GM19239 (cell line): ENCODE data around the gene RIPOR3.
"Not testable (repeated sequence)": the region's sequence is repeated elsewhere in the genome, so short reads cannot be mapped to it uniquely, and the experiment has no call there.

Source experiments
- DNase-seq: peaks from one replicate; pipeline ENCODE4 v3.0.0; 2011; ENCODE audit warnings: low spot score; ENCODE audit not compliant: insufficient read length
- FAIRE-seq: peaks from 2 replicates; lab custom pipeline; 2011; peaks lifted over from hg19 to GRCh38; lab: Jason Lieb, UNC

RIPOR3 gene

DNA sequence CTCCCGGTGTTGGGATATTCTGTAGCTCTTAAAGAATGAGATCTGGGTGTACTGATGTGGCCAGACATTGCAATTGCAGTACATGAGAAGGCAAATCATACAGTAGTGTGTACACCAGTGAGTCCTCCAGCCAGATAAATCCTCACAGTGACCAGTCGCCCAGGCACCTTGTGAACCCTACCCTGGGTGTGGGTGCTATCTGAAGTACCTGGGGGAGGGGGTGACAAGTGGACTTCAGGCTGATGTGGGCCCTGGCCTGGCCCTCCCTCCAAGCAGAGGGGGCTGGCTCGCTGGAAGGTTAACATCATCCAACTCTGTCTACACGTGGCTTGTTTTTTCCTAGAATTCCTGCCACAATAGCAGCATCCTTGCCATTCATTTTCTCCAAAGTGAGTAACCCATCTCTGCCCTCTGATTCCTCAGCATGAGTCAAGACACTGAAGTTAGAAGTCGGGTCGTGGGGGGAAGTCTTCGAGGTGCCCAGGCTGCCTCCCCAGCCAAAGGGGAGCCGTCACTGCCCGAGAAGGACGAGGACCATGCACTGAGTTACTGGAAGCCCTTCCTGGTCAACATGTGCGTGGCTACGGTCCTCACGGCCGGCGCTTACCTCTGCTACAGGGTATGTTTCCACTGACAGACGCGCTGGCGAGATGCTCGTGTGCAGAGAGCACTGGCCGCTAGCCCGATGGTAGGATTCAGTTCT, 110.3 kb downstream of the RIPOR3 start:
- no peak for FAIRE-seq

DNA sequence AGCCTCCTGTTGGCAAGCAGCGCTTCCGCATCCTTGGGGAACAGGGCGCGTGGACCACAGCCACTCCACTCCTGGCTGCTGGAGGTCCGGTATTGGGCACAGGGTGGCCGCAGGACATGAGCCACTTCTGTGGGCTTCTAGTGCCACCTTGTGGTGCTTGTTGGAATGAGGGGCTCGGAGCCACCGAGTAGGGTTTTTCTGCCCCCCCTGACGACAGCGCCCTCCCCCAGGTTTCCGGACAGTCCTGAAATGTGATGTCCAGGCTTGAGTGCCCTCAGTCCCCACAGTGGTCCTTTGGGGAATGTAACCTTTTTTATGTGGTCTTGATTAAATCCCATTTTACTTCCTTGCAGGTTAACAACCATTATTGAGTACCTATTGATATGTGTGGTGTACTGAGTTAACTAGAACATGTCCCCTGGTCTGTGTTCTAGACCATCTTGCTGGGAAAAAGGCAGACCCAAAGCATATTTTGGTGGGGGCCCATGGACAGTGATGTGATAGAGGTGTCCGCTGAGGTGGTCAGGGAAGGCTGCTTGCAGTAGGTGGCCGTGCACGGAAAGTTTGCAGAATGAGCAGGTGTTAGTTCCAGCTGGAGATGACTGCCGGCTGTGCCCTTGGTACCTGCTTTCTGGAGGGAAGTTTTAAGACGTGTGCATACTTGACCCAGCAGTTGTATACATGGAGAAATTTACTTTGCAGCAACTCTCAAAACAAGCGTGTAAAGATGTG, 111.2 kb downstream of the RIPOR3 start:
- DNase-seq (no peak), FAIRE-seq (peak; percentile 11)

More for the DNA sequence above, 110.3 kb downstream of the RIPOR3 start:
- no peak for DNase-seq

DNA sequence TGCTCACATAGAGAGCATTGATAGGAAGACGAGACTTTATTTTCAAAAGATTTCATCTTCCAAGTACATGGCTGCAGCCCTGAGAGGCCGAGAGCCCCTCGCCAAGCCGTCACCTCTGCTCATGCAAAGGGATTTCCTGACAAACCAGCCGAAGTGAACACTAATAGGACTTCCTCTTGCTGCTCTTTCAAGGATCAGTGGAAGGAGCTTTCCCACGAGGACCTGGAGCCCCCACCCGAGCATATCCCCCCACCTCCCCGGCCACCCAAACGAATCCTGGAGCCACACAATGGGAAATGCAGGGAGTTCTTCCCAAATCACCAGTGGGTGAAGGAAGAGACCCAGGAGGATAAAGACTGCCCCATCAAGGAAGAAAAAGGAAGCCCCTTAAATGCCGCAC, 111.8 kb downstream of the RIPOR3 start:
- no peak for DNase-seq
- no peak for FAIRE-seq

DNA sequence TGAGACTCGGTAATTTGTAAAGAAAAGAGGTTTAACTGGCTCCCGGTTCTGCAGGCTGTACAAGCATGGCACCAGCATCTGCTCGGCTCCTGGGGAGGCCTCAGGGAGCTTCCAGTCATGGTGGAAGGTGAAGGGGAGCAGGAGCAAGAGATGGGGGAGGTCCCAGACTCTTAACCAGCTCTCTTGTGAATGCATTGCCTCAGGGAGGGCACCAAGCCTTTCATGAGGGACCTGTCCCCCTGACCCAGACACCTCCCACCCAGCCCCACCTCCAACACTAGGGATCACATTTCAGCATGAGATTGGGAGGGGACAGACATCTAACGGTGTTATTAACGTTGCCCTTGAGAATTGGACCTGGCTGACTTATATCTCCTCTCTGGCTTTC, 112.6 kb downstream of the RIPOR3 start:
- FAIRE-seq (no peak), DNase-seq (no peak)

DNA sequence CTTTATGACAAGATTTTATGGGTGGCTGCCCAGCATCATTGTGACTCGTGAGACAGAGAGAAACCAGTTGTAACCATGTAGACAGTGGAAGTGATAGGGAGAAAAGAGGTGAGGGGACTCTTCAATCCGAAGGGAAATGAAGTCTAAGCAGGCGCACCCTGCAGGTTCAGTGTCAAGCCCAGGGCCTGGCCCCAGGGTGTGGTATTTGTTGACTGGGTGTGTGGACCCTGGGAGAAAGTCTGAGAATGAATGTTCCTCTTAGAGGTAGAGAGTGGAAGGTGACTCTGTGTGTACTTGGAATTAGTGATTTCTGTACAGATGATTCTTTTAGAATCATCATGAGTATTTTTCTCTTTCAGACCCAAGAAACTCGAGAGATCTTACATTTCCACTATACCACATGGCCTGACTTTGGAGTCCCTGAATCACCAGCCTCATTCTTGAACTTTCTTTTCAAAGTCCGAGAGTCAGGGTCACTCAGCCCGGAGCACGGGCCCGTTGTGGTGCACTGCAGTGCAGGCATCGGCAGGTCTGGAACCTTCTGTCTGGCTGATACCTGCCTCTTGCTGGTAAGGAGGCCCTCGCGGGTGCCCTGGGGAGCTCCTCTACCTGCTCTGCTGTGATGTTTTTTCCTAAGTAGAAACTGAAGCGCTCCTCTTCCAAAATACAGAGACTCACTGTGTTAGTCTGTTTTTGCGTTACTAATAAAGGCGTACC, 113.1 kb downstream of the RIPOR3 start:
- FAIRE-seq (no peak), DNase-seq (no peak)

DNA sequence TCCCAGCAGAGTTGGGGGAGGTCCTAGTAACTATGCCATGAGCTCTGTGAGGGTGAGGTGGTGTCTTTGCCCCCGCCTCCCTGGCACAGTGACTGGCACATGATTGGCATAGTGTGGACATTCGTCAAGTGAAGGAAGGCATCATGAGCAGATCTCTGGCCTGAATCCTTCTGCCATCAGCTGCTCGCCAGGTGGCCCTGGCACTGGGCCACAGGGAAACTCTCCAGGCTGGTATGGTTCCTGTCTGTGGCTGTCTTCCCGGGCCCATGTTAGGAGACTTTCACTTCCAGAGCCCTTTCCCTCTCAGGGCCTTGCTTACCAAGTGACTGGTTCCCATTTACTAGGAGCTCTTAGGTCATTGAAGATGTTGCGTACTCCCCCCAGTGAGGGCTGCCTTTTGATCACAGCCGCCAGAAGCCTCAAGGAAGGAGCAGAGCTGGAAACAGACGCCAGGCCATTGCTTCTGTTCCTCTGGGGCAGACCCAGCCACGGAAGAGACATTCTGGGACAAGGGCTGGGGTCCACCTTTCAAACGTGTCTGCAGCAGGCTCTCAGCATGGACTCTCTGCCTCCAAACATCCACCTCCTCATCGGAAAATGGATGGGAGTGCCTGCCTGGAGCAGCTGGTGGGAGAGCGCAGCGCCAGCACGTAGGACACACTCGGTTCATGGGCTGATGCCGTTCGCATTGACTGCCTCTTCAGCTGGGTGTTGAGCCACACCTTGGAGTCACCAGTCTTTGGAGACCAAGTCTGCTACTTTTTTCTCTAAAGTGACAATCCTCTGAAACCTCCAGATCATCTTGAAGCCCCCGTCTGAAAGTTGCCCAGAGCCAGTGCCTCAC, 113.9 kb downstream of the RIPOR3 start:
- DNase-seq (no peak), FAIRE-seq (no peak)

DNA sequence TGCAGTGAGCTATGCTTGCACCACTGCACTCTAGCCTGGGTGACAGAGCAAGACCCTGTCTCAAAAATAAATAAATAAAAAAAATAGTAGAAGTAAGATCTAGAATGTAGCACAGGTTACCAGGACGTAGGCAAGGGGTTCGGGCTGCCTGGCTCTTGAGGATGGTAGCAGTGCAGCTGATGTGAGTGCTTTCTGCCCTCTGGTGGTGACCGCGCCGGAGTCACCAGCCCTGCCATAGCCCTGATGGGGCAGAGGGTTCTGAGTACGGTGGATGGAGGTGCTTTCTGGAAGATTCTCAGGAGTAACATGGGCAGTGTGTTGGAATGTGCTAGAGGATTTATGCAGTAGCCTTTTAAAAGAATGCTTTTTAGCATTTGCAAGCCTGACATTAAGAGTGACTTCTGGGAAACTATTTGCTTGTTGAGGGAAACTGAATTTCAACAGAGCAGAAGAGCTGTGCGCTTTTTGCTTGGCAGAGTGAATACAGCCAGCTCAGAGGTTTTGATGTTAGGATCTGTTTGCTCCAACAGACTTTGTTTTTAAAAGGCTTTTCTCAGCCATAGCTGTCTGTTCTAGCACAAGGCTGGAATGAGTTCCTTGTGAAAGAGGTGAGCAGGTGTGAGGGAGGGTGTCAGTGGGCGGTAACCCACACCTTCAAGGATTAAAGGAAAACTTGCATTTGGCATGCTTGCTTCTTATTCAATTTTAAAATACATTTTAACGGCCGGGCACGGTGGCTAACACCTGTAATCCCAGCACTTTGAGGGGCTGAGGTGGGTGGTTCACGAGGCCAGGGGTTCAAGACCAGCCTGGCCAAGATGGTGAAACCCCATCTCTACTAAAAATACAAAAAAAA, 115.2 kb downstream of the RIPOR3 start:
- no peak for FAIRE-seq

DNA sequence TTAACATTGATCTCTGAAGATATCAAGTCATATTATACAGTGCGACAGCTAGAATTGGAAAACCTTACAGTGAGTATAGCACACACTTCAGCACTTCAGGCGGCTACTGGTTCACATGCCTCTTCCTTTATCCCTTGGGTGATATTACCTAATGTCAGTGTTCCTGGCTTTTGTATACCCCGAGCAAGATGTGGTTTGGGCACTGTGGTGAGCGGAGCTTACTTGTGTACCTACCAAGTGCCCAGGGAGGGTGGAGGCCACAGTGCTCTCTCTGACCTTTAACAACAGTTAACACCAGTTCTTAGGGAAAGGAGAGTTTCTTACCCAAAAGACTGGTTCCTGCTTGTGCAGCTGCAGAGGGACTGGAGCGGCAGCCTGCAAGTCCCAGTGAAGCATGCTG, 116.8 kb downstream of the RIPOR3 start:
- no peak for FAIRE-seq

More for the DNA sequence above, 115.2 kb downstream of the RIPOR3 start:
- no peak for DNase-seq

DNA sequence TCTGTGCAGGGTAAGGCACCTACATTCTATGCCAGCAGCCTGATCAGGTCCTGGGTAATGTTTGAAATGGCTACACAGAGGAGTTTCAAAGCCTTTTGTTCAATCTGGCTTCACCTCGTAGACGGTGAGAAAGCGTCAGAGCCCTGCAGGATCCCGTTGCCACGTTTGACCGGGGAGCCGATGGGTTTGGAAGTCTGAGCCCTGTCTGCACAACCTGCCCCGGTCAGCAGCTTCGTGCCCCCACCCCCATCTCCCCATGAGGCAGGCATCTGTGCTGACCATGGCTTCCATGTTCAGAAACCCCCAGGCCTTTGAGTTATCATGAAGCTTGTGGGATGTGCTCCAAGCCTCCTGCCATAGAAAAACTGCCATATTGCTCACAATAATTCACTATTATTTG, 117.2 kb downstream of the RIPOR3 start:
- FAIRE-seq (no peak), DNase-seq (no peak)

More for the DNA sequence above, 116.8 kb downstream of the RIPOR3 start:
- no peak for DNase-seq

DNA sequence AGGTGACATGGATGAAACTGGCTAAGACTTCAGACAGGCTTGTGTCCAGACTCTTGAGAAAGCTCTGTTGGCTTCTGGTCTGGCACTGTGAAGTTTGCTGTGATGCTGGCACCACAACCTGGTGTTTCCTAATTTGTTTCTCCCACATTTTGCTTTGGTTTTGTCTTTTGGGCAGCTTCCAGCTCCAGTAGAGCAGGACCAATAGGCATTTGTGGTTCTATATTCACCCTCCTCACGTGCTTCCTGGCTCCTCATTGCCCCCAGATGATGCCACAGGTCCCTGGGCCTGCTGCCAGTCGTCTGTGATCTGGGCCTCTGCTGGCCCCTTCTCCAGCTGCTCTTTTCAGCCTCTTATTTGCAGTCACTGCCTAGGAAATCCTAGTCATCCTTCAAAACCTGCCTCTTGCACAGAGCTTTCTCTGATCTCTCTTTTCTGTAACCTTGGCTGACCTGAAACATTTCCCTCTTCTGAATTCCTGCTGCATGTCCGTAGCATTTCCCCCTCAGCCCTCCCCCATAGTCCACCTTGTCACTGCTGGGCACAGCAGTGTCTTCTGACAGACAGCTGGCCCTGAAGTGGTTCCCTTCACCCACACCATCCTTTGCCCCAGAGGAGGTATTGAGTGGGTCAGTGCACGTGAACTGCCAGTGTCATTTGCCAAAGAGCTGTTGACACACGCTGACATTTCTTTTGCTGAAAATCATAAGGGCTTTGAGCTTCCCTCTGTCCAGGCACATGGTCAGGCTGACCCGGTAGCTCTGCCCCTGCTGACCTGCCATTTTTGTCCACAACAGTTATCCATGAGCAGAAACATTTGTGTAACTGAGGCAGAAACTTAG, 118.2 kb downstream of the RIPOR3 start:
- FAIRE-seq, result no peak
- no peak for DNase-seq

DNA sequence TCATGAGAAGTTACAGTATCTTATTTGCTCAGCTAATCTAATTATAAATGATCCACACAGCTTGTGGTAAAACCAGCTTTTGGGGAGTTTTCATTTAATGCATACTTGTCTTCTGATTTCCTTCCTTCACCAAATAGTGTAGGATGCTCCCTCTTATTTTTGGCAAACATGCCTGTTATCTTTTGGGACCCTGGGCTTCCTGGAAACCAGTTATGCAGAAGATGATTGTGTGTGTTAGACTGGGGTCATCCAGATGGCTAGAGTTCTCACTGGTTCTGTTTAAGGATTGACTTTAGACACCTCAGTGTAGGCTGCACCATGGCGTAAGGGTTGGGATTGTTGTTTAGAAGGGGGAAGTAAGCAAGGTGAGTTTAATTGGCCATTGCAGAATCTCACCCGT, 119.9 kb downstream of the RIPOR3 start:
- FAIRE-seq (no peak), DNase-seq (no peak)

DNA sequence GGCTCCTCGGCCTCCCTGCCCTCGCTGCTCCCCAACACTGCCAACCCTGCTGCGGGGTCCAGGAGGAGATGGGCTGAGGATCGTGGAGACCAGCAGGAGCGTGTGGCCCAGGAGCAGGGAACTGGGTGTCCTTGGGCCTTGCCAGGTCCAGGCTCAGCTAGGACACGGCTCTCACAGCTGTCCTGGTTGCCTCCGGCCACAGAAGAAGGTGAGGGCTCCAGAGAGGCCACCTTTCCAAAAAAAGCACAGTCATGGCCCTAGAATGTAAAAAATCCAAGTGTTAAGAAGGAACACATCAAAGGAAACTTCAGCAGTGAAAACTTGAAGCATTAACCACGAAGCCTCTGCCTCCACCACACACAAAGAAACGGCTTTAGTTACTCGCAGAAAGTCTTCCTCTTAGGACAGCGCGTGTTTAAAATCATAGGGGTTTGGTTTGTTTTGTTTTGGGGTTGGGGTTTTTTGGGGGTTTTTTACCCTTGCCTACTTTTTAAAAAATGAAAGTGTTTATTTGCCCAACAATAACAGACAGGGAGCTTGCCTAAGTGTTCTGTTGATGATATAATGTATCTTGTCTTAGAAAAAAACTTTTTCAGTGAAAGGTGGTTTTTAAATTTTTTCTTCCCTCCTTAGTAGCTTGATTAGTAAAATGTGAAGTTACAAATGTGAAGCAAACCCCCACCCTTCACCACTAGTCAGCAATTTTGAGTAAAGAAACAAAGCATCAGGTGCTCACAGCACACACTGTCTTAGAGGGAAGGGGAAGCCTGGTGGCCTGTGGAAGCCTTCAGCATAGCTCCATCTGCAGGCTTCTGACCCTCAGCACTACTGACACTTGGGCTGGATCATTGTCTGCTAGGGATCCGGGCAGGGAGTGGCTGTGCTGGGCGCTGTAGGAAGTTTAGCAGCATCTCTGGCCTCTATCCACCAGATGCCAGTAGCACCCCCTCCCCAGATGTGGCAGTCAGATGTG, 121.2 kb downstream of the RIPOR3 start:
- DNase-seq (no peak), FAIRE-seq (peak; percentile 75)

DNA sequence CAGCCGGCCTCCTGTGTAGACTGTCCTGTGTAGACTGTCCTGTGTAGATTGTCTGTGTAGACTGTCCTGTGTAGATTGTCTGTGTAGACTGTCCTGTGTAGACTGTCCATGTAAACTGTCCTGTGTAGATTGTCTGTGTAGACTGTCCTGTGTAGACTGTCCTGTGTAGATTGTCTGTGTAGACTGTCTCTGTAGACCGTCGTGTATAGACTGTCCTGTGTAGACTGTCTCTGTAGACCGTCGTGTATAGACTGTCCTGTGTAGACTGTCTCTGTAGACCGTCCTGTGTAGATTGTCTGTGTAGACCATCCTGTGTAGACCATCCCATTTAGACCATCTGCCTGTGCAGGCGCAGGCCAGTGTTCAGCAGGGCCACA, 121.9 kb downstream of the RIPOR3 start:
- FAIRE-seq, DNase-seq: not testable (repeated sequence)

DNA sequence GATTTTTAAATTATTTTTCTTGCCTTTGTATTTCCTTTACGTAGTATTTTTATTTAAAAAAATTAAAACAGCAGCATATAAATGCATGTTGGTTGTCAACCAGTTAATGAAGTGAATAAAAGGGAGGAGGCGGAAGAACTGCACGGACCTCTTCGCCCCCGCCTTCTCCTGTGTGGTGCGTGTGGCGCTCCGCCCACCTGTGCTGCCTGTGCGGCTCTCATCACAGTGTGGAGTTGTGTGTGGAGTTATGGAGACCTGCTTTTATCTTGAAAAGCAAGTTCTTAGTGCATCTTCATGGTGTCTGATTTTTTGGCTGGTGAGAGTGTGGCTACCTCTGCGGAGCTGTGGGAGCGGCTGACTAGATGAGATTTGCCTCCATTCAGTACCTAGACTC, 122.8 kb downstream of the RIPOR3 start:
- no peak for DNase-seq
- no peak for FAIRE-seq

DNA sequence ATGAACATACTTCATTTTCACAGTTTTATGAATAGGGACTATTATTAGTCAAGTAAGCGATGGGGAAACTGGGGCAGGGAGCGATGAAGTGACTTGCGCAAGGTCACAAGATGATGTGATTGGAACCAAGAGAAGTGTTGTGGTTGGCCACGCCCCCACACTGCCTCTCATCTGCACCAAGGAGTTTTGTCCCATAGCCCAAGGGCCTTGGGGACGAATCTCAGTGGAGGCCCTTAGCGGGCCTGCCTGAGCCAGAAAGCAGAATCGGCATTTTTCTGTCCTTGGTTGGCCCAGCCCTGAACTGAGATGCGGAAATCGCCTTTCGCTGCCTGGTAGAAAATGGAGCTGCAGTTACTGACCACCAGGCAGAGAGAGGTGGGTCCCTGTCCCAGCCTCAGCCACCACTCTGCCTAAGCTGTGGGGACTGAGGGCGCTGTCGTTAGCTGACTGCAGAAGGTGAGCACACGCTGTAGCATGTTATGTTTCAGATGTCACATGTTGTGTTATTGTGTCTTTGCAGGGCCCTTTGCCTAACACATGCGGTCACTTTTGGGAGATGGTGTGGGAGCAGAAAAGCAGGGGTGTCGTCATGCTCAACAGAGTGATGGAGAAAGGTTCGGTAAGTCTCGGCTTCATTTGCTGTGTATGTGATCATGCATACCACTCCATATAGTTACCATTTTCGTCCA, 123.3 kb downstream of the RIPOR3 start:
- FAIRE-seq (no peak), DNase-seq (no peak)

DNA sequence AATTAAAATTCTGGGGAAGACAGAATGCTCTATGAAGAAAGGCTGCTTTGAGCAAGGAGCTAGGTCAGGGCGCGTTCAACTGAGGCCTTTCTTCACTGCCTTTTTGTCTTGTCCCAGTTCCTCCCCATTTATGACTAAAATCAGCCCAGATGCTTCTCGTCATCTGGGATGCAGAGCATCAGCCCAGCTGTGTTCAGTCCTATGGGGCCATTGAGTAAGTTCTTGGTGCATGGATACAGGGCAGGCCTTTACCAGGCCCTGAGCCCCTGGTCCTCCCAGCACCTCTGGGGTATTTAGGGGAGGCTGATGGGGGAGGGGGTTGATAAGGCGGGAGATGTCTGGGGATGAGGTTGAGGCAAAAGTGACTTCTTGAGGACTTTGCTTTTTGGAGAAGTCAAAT, 125.5 kb downstream of the RIPOR3 start:
- no peak for FAIRE-seq

DNA sequence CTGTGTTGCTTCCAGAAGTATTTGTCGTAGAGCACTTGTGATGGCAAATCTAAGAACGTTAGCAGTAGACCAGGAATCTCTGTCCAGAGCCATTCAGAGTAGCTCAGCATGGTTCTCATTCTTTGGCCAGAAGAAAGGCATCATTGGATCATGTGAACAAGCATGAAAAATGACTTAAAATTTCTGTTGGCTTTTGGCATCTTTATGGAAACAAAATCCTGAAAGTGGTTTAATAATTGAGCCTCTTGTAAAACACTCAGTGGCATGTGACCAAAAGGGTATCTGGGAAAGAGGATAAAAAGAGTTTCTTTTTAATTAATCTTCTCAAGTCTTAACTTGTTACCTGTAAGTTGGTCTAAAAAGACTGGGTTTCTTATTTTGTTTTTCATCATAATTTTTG, 126.0 kb downstream of the RIPOR3 start:
- FAIRE-seq (no peak), DNase-seq (no peak)

More for the DNA sequence above, 125.5 kb downstream of the RIPOR3 start:
- no peak for DNase-seq
